ENCODE results near the gene TUBGCP2.

DNA sequence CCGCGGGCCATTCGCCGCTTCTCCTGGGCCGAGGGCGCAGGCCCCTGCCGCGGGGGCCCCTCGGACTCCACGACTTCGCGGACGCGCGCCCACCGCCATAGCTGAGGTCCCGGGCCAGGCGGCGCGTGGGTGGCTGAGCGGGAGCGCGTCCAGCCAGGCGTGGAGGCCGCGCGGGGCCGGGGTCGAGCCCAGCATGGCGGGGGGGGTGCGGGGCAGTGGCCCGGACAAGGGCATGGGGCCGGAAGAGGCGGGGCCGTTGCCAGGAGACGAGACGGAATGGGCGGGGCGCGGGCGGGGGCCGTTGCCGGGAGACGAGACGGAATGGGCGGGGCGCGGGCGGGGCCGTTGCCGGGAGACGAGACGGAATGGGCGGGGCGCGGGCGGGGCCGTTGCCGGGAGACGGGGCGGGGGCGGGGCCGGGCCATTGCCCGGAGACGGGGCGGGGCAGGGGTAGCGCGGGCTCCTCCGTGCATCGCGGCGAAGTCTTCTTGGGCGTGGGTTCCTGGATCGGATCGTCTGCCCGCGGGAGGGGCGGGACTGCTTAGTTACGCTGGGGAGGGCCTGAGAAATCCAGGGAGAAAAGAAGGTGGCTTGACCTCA is 46.8 kb downstream of the TUBGCP2 start:
- TF ChIP-seq, protein P1, sequence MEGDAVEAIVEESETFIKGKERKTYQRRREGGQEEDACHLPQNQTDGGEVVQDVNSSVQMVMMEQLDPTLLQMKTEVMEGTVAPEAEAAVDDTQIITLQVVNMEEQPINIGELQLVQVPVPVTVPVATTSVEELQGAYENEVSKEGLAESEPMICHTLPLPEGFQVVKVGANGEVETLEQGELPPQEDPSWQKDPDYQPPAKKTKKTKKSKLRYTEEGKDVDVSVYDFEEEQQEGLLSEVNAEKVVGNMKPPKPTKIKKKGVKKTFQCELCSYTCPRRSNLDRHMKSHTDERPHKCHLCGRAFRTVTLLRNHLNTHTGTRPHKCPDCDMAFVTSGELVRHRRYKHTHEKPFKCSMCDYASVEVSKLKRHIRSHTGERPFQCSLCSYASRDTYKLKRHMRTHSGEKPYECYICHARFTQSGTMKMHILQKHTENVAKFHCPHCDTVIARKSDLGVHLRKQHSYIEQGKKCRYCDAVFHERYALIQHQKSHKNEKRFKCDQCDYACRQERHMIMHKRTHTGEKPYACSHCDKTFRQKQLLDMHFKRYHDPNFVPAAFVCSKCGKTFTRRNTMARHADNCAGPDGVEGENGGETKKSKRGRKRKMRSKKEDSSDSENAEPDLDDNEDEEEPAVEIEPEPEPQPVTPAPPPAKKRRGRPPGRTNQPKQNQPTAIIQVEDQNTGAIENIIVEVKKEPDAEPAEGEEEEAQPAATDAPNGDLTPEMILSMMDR (IDR thresholded peaks at IDR 0.05; ENCODE audit: low read depth, low read length, poor library complexity, severe bottlenecking), result no peak
- no peak for TF ChIP-seq EZH2phosphoT487 (IDR thresholded peaks at IDR 0.05; ENCODE audit: borderline replicate concordance, low read length)
